HEK293 (cell line): ENCODE results near the gene FDX2.
A peak's percentile ranks its signal among the peaks of the same experiment; 100 is the strongest.

Experiments used
- BCL11B ChIP-seq: fragments of 450-650 bp; formaldehyde crosslinking; IDR thresholded peaks from 2 replicates; pipeline ENCODE4 v1.5.1; 2016; ENCODE audit warnings: low read depth, missing biosample characterization, missing genetic modification characterization
- HOXA7 ChIP-seq: sonication (generic); formaldehyde crosslinking; IDR thresholded peaks from 2 replicates; pipeline ENCODE4 v1.8.1; 2022; ENCODE audit warnings: missing genetic modification reagents, borderline replicate concordance
- HOXD13 ChIP-seq: sonication (generic); formaldehyde crosslinking; IDR thresholded peaks from 2 replicates; pipeline ENCODE4 v1.8.0; 2022; ENCODE audit warnings: missing genetic modification reagents, borderline replicate concordance
- KLF8 ChIP-seq: fragments of 450-650 bp; formaldehyde crosslinking; IDR thresholded peaks from 2 replicates; pipeline ENCODE4 v1.5.1; 2016; ENCODE audit warnings: missing biosample characterization, missing genetic modification characterization
- MEIS1 ChIP-seq: sonication (generic); formaldehyde crosslinking; IDR thresholded peaks from 2 replicates; pipeline ENCODE4 v1.8.1; 2022; ENCODE audit warnings: missing genetic modification reagents, mild to moderate bottlenecking, borderline replicate concordance
- MZF1 ChIP-seq: fragments of 450-650 bp; formaldehyde crosslinking; IDR thresholded peaks from 2 replicates; pipeline ENCODE4 v1.5.1; 2017; ENCODE audit warnings: missing biosample characterization, missing genetic modification characterization, borderline replicate concordance
- SCRT1 ChIP-seq: fragments of 450-650 bp; formaldehyde crosslinking; IDR thresholded peaks from 2 replicates; pipeline ENCODE4 v1.5.1; 2016; ENCODE audit warnings: missing biosample characterization, missing genetic modification characterization, borderline replicate concordance
- ZBTB17 ChIP-seq: fragments of 450-650 bp; formaldehyde crosslinking; IDR thresholded peaks from 2 replicates; pipeline ENCODE4 v1.5.1; 2016; ENCODE audit warnings: missing biosample characterization, missing genetic modification characterization
- ZFP69B ChIP-seq: fragments of 450-650 bp; formaldehyde crosslinking; IDR thresholded peaks from 2 replicates; pipeline ENCODE4 v1.5.1; 2016; ENCODE audit warnings: missing biosample characterization, missing genetic modification characterization
- ZNF121 ChIP-seq: fragments of 450-650 bp; formaldehyde crosslinking; IDR thresholded peaks from 2 replicates; pipeline ENCODE4 v1.5.1; 2016; ENCODE audit warnings: missing biosample characterization, missing genetic modification characterization
- ZNF133 ChIP-seq: fragments of 450-650 bp; formaldehyde crosslinking; IDR thresholded peaks from 2 replicates; pipeline ENCODE4 v1.5.1; 2016; ENCODE audit warnings: missing biosample characterization, missing genetic modification characterization
- ZNF155 ChIP-seq: fragments of 450-650 bp; formaldehyde crosslinking; IDR thresholded peaks from 2 replicates; pipeline ENCODE4 v1.5.1; 2016; ENCODE audit warnings: missing biosample characterization, missing genetic modification characterization
- ZNF16 ChIP-seq: fragments of 450-650 bp; formaldehyde crosslinking; IDR thresholded peaks from 2 replicates; pipeline ENCODE4 v1.5.1; 2016; ENCODE audit warnings: low read depth, missing biosample characterization, missing genetic modification characterization
- ZNF223 ChIP-seq: fragments of 450-650 bp; formaldehyde crosslinking; IDR thresholded peaks from 2 replicates; pipeline ENCODE4 v1.5.1; 2016; ENCODE audit warnings: missing biosample characterization, missing genetic modification characterization
- ZNF248 ChIP-seq: fragments of 450-650 bp; formaldehyde crosslinking; IDR thresholded peaks from 2 replicates; pipeline ENCODE4 v1.5.1; 2017; ENCODE audit warnings: missing biosample characterization, missing genetic modification characterization
- ZNF266 ChIP-seq: fragments of 450-650 bp; formaldehyde crosslinking; IDR thresholded peaks from 2 replicates; pipeline ENCODE4 v1.5.1; 2016; ENCODE audit warnings: missing biosample characterization, missing genetic modification characterization, low read depth
- ZNF274 ChIP-seq, 2 experiments: fragments of 200-500 bp in 1 of 2; fragments of 450-650 bp in 1 of 2; sonication (Bioruptor generic) in 1 of 2; formaldehyde crosslinking in 1 of 2; IDR thresholded peaks; 2 replicates each; pipeline versions ENCODE4 v1.5.1 to v1.6.1; 2014 to 2016; ENCODE audit warnings: borderline replicate concordance in 1 of 2, inconsistent platforms in 1 of 2, low read length in 1 of 2, missing biosample characterization in 1 of 2, missing genetic modification characterization in 1 of 2
- ZNF324 ChIP-seq: fragments of 450-650 bp; formaldehyde crosslinking; IDR thresholded peaks from 2 replicates; pipeline ENCODE4 v1.5.1; 2016; ENCODE audit warnings: missing biosample characterization, missing genetic modification characterization
- ZNF416 ChIP-seq: fragments of 450-650 bp; formaldehyde crosslinking; IDR thresholded peaks from 2 replicates; pipeline ENCODE4 v1.5.1; 2016; ENCODE audit warnings: missing biosample characterization, missing genetic modification characterization
- ZNF555 ChIP-seq: fragments of 450-650 bp; formaldehyde crosslinking; conservative IDR thresholded peaks from 2 replicates; pipeline ENCODE4 v1.5.1; 2017; ENCODE audit warnings: missing biosample characterization, mild to moderate bottlenecking, missing genetic modification characterization, inconsistent platforms
- ZNF558 ChIP-seq: fragments of 450-650 bp; formaldehyde crosslinking; IDR thresholded peaks from 2 replicates; pipeline ENCODE4 v1.5.1; 2016; ENCODE audit warnings: missing biosample characterization, missing genetic modification characterization
- ZNF623 ChIP-seq: fragments of 450-650 bp; formaldehyde crosslinking; IDR thresholded peaks from 2 replicates; pipeline ENCODE4 v1.5.1; 2016; ENCODE audit warnings: missing biosample characterization, missing genetic modification characterization
- ZNF837 ChIP-seq: fragments of 450-650 bp; formaldehyde crosslinking; IDR thresholded peaks from 2 replicates; pipeline ENCODE4 v1.5.1; 2016; ENCODE audit warnings: missing biosample characterization, missing genetic modification characterization
- ZSCAN23 ChIP-seq: fragments of 450-650 bp; formaldehyde crosslinking; IDR thresholded peaks from 2 replicates; pipeline ENCODE4 v1.5.1; 2016; ENCODE audit warnings: missing biosample characterization, missing genetic modification characterization
- ZXDB ChIP-seq: fragments of 450-650 bp; formaldehyde crosslinking; IDR thresholded peaks from 2 replicates; pipeline ENCODE4 v1.5.1; 2016; ENCODE audit warnings: missing biosample characterization, missing genetic modification characterization
- TF ChIP-seq, protein P1 (sequence below): fragments of 450-650 bp; formaldehyde crosslinking; IDR thresholded peaks from 2 replicates; pipeline ENCODE4 v1.5.1; 2016; ENCODE audit warnings: missing biosample characterization, missing genetic modification characterization
- TF ChIP-seq, protein P2 (sequence below): fragments of 450-650 bp; formaldehyde crosslinking; IDR thresholded peaks from 2 replicates; pipeline ENCODE4 v1.5.1; 2017; ENCODE audit warnings: missing biosample characterization, missing genetic modification characterization
- TF ChIP-seq, protein P3 (sequence below): fragments of 450-650 bp; formaldehyde crosslinking; IDR thresholded peaks from 2 replicates; pipeline ENCODE4 v1.5.1; 2016; ENCODE audit warnings: missing biosample characterization, missing genetic modification characterization
- TF ChIP-seq, protein P4 (sequence below): fragments of 450-650 bp; formaldehyde crosslinking; IDR thresholded peaks from 2 replicates; pipeline ENCODE4 v1.5.1; 2016; ENCODE audit warnings: missing biosample characterization, missing genetic modification characterization
- TF ChIP-seq, protein P5 (sequence below): fragments of 450-650 bp; formaldehyde crosslinking; IDR thresholded peaks from 2 replicates; pipeline ENCODE4 v1.5.1; 2016; ENCODE audit warnings: missing biosample characterization, missing genetic modification characterization

The FDX2 gene

DNA sequence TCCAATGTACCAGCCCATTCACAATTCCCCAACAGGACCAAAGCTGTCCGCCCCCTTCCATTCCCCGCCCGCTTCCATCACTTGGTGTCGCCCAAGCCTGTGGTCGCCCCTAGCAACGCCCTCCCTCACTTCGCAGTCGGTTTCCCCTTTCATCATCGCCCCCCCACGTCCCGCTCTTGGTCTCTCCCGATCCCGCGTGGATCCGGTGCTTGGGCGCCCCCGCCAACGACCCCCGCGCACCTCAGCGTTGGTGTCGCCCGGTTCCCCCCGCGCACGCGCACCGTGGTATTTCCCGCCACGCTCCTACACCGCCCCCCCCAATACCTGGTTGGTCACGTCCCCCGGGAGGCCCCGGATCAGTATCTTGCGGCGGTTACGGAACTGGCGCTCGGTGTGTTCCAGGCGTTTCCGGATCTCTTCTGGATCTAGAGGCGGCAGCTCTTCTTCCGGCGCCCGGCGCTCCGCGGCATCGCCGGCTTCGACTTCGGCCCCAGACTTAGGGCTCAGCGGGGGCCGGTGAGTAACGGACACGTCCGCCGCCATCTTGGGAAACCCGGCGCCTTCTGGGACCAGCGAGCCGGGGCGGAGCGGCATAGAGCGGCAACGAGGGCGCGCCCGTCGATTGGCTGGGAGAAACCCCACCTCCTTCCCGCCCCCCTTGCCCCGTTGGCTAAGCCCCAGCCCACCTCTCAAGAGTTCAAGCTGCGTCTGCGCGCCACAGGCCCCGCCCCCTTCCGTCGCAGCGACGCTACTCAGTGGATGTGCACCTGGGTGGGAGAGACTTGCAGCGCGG, 17.3 kb upstream of the FDX2 start, which contains the start of gene RAVER1 (continued):
- peak; percentile 94 for TF ChIP-seq SCRT1 (tag by site-specific recombination)
- TF ChIP-seq, protein P1, sequence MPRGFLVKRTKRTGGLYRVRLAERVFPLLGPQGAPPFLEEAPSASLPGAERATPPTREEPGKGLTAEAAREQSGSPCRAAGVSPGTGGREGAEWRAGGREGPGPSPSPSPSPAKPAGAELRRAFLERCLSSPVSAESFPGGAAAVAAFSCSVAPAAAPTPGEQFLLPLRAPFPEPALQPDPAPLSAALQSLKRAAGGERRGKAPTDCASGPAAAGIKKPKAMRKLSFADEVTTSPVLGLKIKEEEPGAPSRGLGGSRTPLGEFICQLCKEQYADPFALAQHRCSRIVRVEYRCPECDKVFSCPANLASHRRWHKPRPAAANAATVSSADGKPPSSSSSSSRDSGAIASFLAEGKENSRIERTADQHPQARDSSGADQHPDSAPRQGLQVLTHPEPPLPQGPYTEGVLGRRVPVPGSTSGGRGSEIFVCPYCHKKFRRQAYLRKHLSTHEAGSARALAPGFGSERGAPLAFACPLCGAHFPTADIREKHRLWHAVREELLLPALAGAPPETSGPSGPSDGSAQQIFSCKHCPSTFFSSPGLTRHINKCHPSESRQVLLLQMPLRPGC (tag by site-specific recombination), result peak; percentile 89
- TF ChIP-seq ZNF16 (tag by site-specific recombination), result no peak
- TF ChIP-seq, protein P2, sequence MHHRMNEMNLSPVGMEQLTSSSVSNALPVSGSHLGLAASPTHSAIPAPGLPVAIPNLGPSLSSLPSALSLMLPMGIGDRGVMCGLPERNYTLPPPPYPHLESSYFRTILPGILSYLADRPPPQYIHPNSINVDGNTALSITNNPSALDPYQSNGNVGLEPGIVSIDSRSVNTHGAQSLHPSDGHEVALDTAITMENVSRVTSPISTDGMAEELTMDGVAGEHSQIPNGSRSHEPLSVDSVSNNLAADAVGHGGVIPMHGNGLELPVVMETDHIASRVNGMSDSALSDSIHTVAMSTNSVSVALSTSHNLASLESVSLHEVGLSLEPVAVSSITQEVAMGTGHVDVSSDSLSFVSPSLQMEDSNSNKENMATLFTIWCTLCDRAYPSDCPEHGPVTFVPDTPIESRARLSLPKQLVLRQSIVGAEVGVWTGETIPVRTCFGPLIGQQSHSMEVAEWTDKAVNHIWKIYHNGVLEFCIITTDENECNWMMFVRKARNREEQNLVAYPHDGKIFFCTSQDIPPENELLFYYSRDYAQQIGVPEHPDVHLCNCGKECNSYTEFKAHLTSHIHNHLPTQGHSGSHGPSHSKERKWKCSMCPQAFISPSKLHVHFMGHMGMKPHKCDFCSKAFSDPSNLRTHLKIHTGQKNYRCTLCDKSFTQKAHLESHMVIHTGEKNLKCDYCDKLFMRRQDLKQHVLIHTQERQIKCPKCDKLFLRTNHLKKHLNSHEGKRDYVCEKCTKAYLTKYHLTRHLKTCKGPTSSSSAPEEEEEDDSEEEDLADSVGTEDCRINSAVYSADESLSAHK (tag by site-specific recombination), result 0 out of 2 replicates have a peak, but pooled peaks have one; percentile 46
- TF ChIP-seq ZNF416 (tag by site-specific recombination), result no peak
- TF ChIP-seq HOXD13 (CRISPR knock-in tag), result no peak
- TF ChIP-seq BCL11B (tag by site-specific recombination), result 0 out of 2 replicates have a peak, but pooled peaks have one; percentile 27
- TF ChIP-seq ZXDB (tag by site-specific recombination), result peak; percentile 97
- TF ChIP-seq, protein P3, sequence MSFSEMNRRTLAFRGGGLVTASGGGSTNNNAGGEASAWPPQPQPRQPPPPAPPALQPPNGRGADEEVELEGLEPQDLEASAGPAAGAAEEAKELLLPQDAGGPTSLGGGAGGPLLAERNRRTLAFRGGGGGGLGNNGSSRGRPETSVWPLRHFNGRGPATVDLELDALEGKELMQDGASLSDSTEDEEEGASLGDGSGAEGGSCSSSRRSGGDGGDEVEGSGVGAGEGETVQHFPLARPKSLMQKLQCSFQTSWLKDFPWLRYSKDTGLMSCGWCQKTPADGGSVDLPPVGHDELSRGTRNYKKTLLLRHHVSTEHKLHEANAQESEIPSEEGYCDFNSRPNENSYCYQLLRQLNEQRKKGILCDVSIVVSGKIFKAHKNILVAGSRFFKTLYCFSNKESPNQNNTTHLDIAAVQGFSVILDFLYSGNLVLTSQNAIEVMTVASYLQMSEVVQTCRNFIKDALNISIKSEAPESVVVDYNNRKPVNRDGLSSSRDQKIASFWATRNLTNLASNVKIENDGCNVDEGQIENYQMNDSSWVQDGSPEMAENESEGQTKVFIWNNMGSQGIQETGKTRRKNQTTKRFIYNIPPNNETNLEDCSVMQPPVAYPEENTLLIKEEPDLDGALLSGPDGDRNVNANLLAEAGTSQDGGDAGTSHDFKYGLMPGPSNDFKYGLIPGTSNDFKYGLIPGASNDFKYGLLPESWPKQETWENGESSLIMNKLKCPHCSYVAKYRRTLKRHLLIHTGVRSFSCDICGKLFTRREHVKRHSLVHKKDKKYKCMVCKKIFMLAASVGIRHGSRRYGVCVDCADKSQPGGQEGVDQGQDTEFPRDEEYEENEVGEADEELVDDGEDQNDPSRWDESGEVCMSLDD, result peak; percentile 96
- TF ChIP-seq ZSCAN23 (tag by site-specific recombination), result 0 out of 2 replicates have a peak, but pooled peaks have one; percentile 52
- peak; percentile 95 for TF ChIP-seq ZNF324 (tag by site-specific recombination)
- no peak for TF ChIP-seq ZNF837 (tag by site-specific recombination)
- TF ChIP-seq ZBTB17 (tag by site-specific recombination), result no peak; the same call in 1 of the 2 replicates
- no peak for TF ChIP-seq ZNF133 (tag by site-specific recombination)
- TF ChIP-seq, protein P4, sequence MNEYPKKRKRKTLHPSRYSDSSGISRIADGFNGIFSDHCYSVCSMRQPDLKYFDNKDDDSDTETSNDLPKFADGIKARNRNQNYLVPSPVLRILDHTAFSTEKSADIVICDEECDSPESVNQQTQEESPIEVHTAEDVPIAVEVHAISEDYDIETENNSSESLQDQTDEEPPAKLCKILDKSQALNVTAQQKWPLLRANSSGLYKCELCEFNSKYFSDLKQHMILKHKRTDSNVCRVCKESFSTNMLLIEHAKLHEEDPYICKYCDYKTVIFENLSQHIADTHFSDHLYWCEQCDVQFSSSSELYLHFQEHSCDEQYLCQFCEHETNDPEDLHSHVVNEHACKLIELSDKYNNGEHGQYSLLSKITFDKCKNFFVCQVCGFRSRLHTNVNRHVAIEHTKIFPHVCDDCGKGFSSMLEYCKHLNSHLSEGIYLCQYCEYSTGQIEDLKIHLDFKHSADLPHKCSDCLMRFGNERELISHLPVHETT (tag by site-specific recombination), result peak; percentile 95
- TF ChIP-seq ZNF223 (tag by site-specific recombination), result no peak
- TF ChIP-seq ZNF155 (tag by site-specific recombination), result no peak
- TF ChIP-seq MZF1 (tag by site-specific recombination), result no peak
- TF ChIP-seq ZNF266 (tag by site-specific recombination), result no peak; the same call in 1 of the 2 replicates
- TF ChIP-seq, protein P5, sequence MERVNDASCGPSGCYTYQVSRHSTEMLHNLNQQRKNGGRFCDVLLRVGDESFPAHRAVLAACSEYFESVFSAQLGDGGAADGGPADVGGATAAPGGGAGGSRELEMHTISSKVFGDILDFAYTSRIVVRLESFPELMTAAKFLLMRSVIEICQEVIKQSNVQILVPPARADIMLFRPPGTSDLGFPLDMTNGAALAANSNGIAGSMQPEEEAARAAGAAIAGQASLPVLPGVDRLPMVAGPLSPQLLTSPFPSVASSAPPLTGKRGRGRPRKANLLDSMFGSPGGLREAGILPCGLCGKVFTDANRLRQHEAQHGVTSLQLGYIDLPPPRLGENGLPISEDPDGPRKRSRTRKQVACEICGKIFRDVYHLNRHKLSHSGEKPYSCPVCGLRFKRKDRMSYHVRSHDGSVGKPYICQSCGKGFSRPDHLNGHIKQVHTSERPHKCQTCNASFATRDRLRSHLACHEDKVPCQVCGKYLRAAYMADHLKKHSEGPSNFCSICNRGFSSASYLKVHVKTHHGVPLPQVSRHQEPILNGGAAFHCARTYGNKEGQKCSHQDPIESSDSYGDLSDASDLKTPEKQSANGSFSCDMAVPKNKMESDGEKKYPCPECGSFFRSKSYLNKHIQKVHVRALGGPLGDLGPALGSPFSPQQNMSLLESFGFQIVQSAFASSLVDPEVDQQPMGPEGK (tag by site-specific recombination), result peak; percentile 98
- no peak for TF ChIP-seq ZNF121 (tag by site-specific recombination)
- TF ChIP-seq ZNF558 (tag by site-specific recombination), result no peak
- TF ChIP-seq MEIS1 (CRISPR knock-in tag), result no peak
- no peak; the same call in 1 of the 2 replicates for TF ChIP-seq ZNF623 (tag by site-specific recombination)
- no peak for TF ChIP-seq ZNF555 (tag by site-specific recombination)
- TF ChIP-seq HOXA7 (CRISPR knock-in tag), result no peak
- peak; percentile 86 for TF ChIP-seq ZFP69B (tag by site-specific recombination)
- peak; percentile 91 for TF ChIP-seq KLF8 (tag by site-specific recombination)
- no peak for TF ChIP-seq ZNF274 (IDR thresholded peaks at IDR 0.05; ENCODE audit: low read length)
- no peak for TF ChIP-seq ZNF274 (tag by site-specific recombination; IDR thresholded peaks at IDR 0.05; ENCODE audit: borderline replicate concordance)
- no peak for TF ChIP-seq ZNF248
